Measurements from ENCODE around the gene CCDC93.

The CCDC93 gene

DNA sequence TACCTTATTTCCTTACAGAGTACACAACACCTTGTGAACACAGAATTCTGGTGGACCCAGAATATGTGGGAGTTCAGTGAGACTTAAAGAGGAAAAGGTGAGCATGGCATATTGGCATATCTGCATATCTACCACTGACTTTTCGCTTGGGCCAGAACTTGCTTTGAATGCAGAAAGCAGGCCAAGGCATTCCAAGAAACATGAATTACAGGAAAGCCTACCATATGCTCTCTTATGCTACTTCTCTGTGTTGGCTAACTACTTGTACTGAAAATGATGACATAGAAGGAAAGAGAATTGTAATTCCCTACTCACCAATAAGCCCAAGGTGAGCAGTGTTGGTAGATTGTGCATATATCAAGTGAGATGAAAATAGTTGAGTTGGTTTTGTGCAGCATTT is 31.4 kb upstream of the CCDC93 start:
- DNase-seq: no peak

DNA sequence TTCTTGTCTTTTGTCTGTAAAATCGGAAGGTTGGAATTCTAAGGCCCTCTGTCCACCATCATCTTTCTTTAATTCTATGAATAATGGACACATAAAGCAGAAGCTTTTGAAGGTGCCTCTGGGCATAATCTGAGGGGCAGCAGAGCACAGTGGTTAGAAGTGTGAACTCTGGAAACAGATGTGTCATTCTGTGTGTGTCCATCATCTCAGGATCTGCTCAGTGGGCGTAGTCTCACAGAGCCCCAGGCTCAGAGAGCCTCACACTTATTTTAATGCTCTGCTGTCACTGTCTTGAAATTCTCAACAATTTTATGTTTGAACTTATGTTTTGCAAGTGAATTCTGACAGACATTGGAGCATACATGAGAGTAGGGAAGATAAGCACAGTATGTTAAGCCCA is 31.0 kb upstream of the CCDC93 start:
- DNase-seq: no peak

- DNase-seq: no peak
These were observed 30.3 kb upstream of the CCDC93 start for GRCh38 chr2:118044103-118044716.

- peak; percentile 59 to 68 for DNase-seq
These were observed 27.0 kb upstream of the CCDC93 start for GRCh38 chr2:118040891-118041290.

- DNase-seq: peak; percentile 49 to 54
These were observed 18.5 kb upstream of the CCDC93 start for GRCh38 chr2:118032169-118033013.

DNA sequence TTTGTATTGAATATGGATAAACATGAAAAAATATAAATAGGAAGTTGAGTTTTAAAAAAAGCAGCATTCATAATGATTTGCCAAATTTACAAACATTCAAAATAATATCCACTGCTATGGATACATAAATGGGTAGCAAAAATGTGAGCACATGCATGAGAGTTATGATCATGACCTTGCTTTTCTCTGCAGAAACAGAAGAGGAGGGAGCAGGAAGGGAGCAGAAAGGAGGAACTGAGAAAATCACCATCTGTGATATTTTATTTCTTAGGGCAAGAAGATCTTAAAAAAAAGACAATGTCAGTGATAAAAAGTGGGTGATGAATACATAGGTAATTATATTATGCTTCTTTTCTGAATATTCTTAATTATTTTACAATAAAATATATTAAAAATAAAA is 17.7 kb upstream of the CCDC93 start:
- no peak for DNase-seq

DNA sequence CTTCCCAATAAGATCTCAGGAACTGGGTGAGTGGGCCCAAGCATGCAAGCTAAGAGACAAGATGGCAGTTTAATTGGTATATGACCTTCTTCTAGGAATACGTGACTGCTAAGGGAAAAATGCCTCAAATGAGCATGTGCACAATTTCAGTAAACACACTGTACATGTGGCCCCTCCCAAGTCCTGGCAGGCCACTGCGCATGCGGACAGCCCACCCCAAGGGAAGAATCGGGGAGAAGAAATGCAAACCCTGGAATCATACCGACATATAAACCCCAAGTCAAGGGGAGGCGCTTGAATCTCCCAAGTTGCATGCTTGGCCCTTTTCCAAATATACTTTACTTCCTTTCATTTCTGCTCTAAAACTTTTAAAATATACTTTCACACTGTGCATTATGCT is 15.2 kb upstream of the CCDC93 start:
- DNase-seq: no peak

GRCh38 chr2:118021356-118021755 is 7.5 kb upstream of the CCDC93 start:
- no peak for DNase-seq

GRCh38 chr2:118019821-118020220 is 6.0 kb upstream of the CCDC93 start:
- DNase-seq: no peak

DNA sequence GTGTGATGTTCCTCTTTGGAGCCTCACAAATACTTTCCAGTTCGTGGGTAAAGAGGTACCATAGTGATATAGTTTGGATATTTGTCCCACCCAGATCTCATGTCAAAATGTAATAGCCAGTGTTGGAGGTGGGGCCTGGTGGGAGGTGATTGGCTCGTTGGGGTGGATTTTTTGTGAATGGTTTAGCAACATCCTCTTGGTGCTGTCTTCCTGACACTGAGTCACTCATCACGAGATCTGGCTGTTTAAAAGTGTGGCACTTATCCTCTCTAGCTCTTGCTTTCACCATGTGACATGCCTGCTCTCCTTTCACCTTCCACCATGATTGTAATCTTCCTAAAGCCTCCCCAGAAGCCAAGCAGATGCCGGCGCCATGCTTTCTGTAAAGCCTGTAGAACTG is 3.0 kb upstream of the CCDC93 start:
- peak; percentile 92 to 93 for DNase-seq

DNA sequence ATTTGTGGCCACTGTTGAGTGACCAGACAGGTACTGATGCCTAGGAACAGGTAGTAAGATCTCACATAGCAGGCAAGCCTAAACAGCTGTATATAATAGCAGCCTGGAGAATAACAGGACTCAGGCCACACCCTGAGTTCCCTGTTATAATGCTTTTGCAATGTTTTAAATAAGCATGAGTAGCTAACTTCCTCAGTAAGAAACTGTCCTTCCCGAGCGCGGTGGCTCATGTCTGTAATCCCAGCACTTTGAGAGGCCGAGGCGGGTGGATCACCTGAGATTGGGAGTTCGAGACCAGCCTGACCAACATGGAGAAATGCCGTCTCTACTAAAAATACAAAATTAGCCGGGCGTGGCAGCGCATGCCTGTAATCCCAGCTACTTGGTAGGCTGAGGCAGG is 1.9 kb upstream of the CCDC93 start:
- DNase-seq: peak; percentile 78 to 80

- no peak for DNase-seq
These were observed 588 bp upstream of the CCDC93 start for GRCh38 chr2:118014492-118014824.

DNA sequence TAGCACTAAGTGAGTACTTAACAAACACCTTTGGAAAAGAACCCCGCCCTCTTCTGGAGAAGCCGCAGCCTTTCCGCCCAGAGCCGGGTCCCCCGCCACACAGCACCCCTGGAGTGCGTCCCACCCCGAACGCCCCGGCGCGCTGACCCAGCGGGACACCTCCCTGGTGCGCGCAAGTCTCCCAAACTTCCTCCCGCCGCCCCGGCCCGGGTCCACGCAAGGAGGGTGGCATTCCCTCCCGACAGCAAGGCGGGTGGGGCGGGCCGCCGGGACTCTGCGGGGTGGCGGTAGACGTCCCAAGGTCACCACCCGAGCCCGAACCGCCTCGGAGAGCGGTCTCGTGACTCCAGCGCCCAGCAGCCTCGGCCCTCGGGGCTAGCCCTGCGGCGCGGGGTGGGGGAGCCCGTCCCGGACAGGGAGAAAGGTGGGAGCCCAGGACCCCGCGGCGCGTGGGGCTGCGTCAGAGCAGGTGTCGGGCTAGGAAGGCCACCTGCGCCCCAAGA is 598 bp downstream of the CCDC93 start:
- peak; percentile 35 to 66 for DNase-seq

- DNase-seq: no peak
These were observed 1.1 kb downstream of the CCDC93 start for GRCh38 chr2:118012778-118013177.

DNA sequence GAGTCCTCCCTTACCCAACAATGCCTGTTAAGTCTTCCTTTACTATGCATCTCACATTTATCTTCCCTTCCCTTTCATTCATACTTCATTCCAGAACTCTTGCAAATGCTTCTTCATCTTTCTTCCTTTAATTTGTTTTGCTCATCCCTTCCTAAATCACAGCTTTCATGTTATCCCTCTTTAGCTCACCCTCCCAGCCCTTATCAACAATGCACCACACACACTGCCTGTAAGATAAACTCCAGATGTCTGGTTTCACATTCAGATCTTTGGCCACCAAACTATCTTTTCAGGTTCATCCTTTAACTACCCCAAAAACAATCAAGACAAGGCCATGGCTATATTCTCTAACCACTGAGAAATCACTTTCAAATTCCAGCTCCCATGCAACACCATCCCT is 3.4 kb downstream of the CCDC93 start:
- no peak for DNase-seq

GRCh38 chr2:118006861-118007260 is 7.0 kb downstream of the CCDC93 start:
- DNase-seq: no peak

GRCh38 chr2:118006326-118006725 is 7.5 kb downstream of the CCDC93 start:
- no peak for DNase-seq

- peak; percentile 78 to 83 for DNase-seq
These were observed 10.5 kb downstream of the CCDC93 start for GRCh38 chr2:118003396-118003824.

DNA sequence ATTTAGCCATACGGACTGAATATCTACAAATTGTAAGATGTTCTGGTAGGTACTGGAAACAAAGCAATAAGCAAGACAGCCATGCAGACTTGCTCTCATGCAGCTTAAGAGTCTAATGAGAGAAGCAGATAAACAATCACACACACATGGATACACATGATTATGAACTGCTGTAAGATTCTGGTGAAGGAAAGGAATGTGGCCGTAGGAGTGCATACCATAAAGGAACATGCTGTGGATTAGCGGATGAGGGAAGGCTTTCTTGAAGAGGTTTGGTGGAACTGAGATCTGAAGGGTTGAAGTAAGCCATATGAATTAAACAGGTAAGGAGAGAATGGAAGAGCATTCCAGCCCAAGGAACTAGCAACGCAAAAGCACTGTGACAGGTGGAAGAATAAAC is 13.8 kb downstream of the CCDC93 start:
- DNase-seq: no peak

- DNase-seq: no peak
These were observed 15.9 kb downstream of the CCDC93 start for GRCh38 chr2:117997872-117998454.

DNA sequence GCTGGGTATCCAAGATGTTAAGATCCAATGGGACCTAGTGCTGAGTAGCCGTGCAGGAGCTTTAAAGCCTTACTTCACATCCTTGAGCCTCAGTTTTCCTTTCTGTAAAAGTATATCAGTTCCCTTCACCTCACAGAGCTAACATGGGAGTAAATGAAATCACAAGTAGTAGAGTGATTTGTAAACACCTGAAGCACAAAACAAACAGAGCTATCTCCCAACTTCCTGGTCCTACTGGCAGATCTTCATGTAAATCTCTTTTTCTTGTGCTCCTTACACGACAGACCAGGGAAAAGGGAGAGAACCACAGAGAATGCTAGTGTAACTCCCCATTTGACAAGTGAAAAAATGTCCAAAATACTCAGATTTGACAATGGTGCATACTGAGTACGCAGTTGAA is 17.3 kb downstream of the CCDC93 start:
- no peak for DNase-seq

- no peak for DNase-seq
These were observed 19.1 kb downstream of the CCDC93 start for GRCh38 chr2:117994729-117995128.

- DNase-seq: no peak
These were observed 23.9 kb downstream of the CCDC93 start for GRCh38 chr2:117989854-117990438.

Data from inflammatory macrophage (primary cell).